Activated naive CD8-positive, alpha-beta T cell treated with anti-CD3 and anti-CD28 coated beads, Interleukin-2, amount 10 ng/mL, durations not matched to agents 7 days and 5 days (primary cell): ENCODE data around the gene PIK3CG. TPM values are rescaled to one million over a fixed set of nuclear protein-coding genes. Genes with fewer than 3 reads are reported as not detected.
"Not testable (repeated sequence)": the region's sequence is repeated elsewhere in the genome, so short reads cannot be mapped to it uniquely, and the experiment has no call there.

Experiments used
- ATAC-seq: fragments of 150-1000 bp; cut with Tn5 transposase; one replicate; pipeline ENCODE4 v1.10.0; 2021; ENCODE audit warnings: low read depth, moderate library complexity
- POLR2A ChIA-PET: fragments of 350-600 bp; sonication (Branson Sonifier 250); formaldehyde crosslinking; loops from one replicate; lab custom pipeline; 2021; ENCODE audit warnings: antibody characterized with exemption; lab: Charles Lee
- DNase-seq: peaks from one replicate; pipeline ENCODE4 v3.0.0; 2021
- H3K27ac Mint-ChIP-seq: one replicate; pipeline ENCODE4 v1.8.0; 2022; ENCODE audit warnings: mild to moderate bottlenecking, mixed read lengths
- H3K27me3 Mint-ChIP-seq: one replicate; pipeline ENCODE4 v1.8.0; 2022; ENCODE audit warnings: mild to moderate bottlenecking, moderate library complexity, mixed read lengths
- H3K36me3 Mint-ChIP-seq: one replicate; pipeline ENCODE4 v1.8.0; 2021; ENCODE audit warnings: mild to moderate bottlenecking, mixed read lengths
- H3K4me1 Mint-ChIP-seq: one replicate; pipeline ENCODE4 v1.8.0; 2021; ENCODE audit warnings: mixed read lengths
- H3K4me3 Mint-ChIP-seq: one replicate; pipeline ENCODE4 v1.8.0; 2022; ENCODE audit warnings: mild to moderate bottlenecking, moderate library complexity, mixed read lengths
- H3K9me3 Mint-ChIP-seq: one replicate; pipeline ENCODE4 v1.8.0; 2021; ENCODE audit warnings: mixed read lengths
- total RNA-seq, 2 experiments: library from RNA; stranded (reverse); gene quantifications; one replicate each; pipeline ENCODE4 v1.2.3, GENCODE V29; 2021

The PIK3CG gene
- total RNA-seq, 2 experiments from 2014 or later: 54.1 to 55.9 TPM

GRCh38 chr7:106911959-106912358 is 46.9 kb downstream of the PIK3CG start:
- DNase-seq (no peak), ATAC-seq (no peak)
- H3K27ac Mint-ChIP-seq: no peak overlapping the region
- H3K27me3 Mint-ChIP-seq: no peaks in the 10 kb centered on the region
- peaks cover 6% of the 10 kb centered on the region for H3K9me3 Mint-ChIP-seq
- peaks cover 20% of the 10 kb centered on the region for H3K36me3 Mint-ChIP-seq
- POLR2A ChIA-PET: no interaction called here
- no peak overlapping the region for H3K4me3 Mint-ChIP-seq
- peaks cover 4% of the 10 kb centered on the region for H3K4me1 Mint-ChIP-seq

- Mint-ChIP-seq H3K9me3 (peaks cover 6% of the 10 kb centered on the region), H3K36me3 (peaks cover 7% of the 10 kb centered on the region), H3K4me1 (peaks cover 4% of the 10 kb centered on the region), H3K4me3 (no peak overlapping the region), H3K27me3 (no peaks in the 10 kb centered on the region), H3K27ac (no peak overlapping the region)
- DNase-seq: no peak
- POLR2A ChIA-PET: no interaction called here
- ATAC-seq: no peak
Observed at GRCh38 chr7:106914018-106914607, 49.0 kb downstream of the PIK3CG start.

DNA sequence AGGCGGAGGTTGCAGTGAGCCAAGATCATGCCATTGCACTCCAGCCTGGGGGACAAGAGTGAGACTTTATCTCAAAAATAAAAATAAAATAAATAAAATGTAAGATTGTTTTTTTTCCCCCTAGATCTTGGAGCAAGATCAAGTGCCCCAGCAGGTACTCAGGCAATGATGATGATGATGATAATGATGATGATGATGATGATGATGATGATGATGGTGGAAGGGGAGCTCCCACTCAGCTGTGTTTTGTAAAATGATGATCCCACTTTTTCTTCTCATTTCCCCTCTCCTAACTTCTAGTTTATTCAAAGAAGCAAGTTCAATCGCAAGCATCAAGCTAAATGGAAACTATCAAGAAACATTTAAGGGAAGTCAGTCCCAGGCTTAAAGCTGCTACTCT is 50.3 kb downstream of the PIK3CG start:
- Mint-ChIP-seq H3K27me3 (no peaks in the 10 kb centered on the region), H3K4me3 (no peak overlapping the region), H3K27ac (no peak overlapping the region), H3K4me1 (peaks cover 4% of the 10 kb centered on the region), H3K9me3 (peaks cover 12% of the 10 kb centered on the region), H3K36me3 (peaks cover 7% of the 10 kb centered on the region)
- POLR2A ChIA-PET: no interaction called here
- no peak for DNase-seq
- ATAC-seq: no peak

DNA sequence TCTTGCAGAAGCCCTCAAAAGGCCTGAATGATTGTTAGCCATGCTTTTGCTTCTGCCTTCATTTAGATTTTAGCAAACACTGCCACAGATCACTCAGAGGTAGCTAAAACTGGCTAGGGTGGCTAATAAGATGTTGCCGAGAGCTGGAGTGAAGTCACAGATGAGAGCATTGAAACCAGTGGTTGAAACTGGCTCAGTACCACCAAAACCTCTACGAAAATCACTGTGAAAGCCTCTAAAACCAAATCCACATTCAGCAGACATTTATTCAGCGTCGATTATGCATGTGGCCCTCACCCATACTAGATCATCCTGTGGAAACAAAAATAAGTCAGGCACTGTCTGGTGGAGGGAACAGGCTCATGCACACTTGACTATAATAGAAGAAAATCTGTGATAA is 50.8 kb downstream of the PIK3CG start:
- Mint-ChIP-seq H3K27me3 (no peaks in the 10 kb centered on the region), H3K4me1 (peaks cover 4% of the 10 kb centered on the region), H3K9me3 (peaks cover 12% of the 10 kb centered on the region), H3K27ac (no peak overlapping the region), H3K4me3 (no peak overlapping the region), H3K36me3 (peaks cover 7% of the 10 kb centered on the region)
- ATAC-seq (no peak), DNase-seq (no peak)
- POLR2A ChIA-PET: no interaction called here

GRCh38 chr7:106916679-106917078 is 51.6 kb downstream of the PIK3CG start:
- Mint-ChIP-seq H3K9me3 (peaks cover 14% of the 10 kb centered on the region), H3K27ac (no peak overlapping the region), H3K27me3 (no peaks in the 10 kb centered on the region), H3K4me1 (peaks cover 4% of the 10 kb centered on the region), H3K4me3 (no peak overlapping the region), H3K36me3 (peaks cover 7% of the 10 kb centered on the region)
- ATAC-seq (no peak), DNase-seq (no peak)
- POLR2A ChIA-PET: no interaction called here

DNA sequence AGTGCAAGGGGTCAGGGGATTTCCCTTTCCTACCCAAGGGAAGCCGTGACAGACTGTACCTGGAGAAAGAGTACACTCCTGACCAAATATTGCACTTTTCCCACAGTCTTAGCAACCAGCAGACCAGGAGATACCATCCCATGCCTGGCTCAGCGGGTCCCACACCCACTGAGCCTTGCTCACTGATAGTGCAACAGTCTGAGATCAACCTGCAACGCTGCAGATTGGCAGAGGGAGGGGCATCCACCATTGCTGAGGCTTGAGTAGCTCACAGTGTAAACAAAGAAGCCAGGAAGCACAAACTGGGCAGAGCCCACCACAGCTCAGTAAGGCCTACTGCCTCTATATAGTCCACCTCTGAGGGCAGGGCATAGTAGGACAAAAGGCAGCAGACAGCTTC is 53.9 kb downstream of the PIK3CG start:
- ATAC-seq (no peak), DNase-seq (no peak)
- Mint-ChIP-seq H3K36me3 (peaks cover 4% of the 10 kb centered on the region), H3K27me3 (no peaks in the 10 kb centered on the region), H3K4me3 (no peak overlapping the region), H3K27ac (no peak overlapping the region), H3K4me1 (peaks cover 4% of the 10 kb centered on the region), H3K9me3 (peaks cover 16% of the 10 kb centered on the region)
- POLR2A ChIA-PET: no interaction called here

- H3K4me3 Mint-ChIP-seq, POLR2A ChIA-PET, H3K4me1 Mint-ChIP-seq, H3K27ac Mint-ChIP-seq, DNase-seq, H3K36me3 Mint-ChIP-seq, ATAC-seq, H3K27me3 Mint-ChIP-seq: not testable (repeated sequence)
- H3K9me3 Mint-ChIP-seq: peaks cover 17% of the 10 kb centered on the region
Observed at GRCh38 chr7:106924468-106924867, 59.4 kb downstream of the PIK3CG start.

- H3K27me3 Mint-ChIP-seq: peaks cover 4% of the 10 kb centered on the region
- H3K9me3 Mint-ChIP-seq: peaks cover 9% of the 10 kb centered on the region
- POLR2A ChIA-PET: no interaction called here
- ATAC-seq (no peak), DNase-seq (no peak)
- no peak overlapping the region for H3K4me3 Mint-ChIP-seq
- H3K27ac Mint-ChIP-seq: no peak overlapping the region
- no peaks in the 10 kb centered on the region for H3K4me1 Mint-ChIP-seq
- H3K36me3 Mint-ChIP-seq: no peaks in the 10 kb centered on the region
Observed at GRCh38 chr7:106926892-106927291, 61.8 kb downstream of the PIK3CG start.

- H3K4me1 Mint-ChIP-seq: no peaks in the 10 kb centered on the region
- H3K27ac Mint-ChIP-seq: no peak overlapping the region
- DNase-seq (no peak), ATAC-seq (no peak)
- peaks cover 4% of the 10 kb centered on the region for H3K27me3 Mint-ChIP-seq
- no peaks in the 10 kb centered on the region for H3K36me3 Mint-ChIP-seq
- H3K4me3 Mint-ChIP-seq: no peak overlapping the region
- H3K9me3 Mint-ChIP-seq: peaks cover 9% of the 10 kb centered on the region
- POLR2A ChIA-PET: no interaction called here
Observed at GRCh38 chr7:106927536-106927935, 62.5 kb downstream of the PIK3CG start.

- not testable (repeated sequence) for H3K4me1 Mint-ChIP-seq, H3K36me3 Mint-ChIP-seq, H3K27ac Mint-ChIP-seq, H3K9me3 Mint-ChIP-seq, DNase-seq, H3K27me3 Mint-ChIP-seq, H3K4me3 Mint-ChIP-seq, ATAC-seq
- POLR2A ChIA-PET: interaction anchor here (0.6 kb wide), 1 partner anchor 11 kb away, joined by 6 read pairs; no protein-coding TSS in a partner anchor
Observed at GRCh38 chr7:106929616-106930015, 64.5 kb downstream of the PIK3CG start.

GRCh38 chr7:106936236-106936635 is 71.2 kb downstream of the PIK3CG start:
- H3K4me3 Mint-ChIP-seq: no peak overlapping the region
- peaks cover 5% of the 10 kb centered on the region for H3K9me3 Mint-ChIP-seq
- H3K27me3 Mint-ChIP-seq: no peaks in the 10 kb centered on the region
- POLR2A ChIA-PET: no interaction called here
- no peaks in the 10 kb centered on the region for H3K4me1 Mint-ChIP-seq
- no peak overlapping the region for H3K27ac Mint-ChIP-seq
- no peak for DNase-seq
- ATAC-seq: no peak
- no peaks in the 10 kb centered on the region for H3K36me3 Mint-ChIP-seq

- H3K4me1 Mint-ChIP-seq, H3K27ac Mint-ChIP-seq, H3K9me3 Mint-ChIP-seq, ATAC-seq, H3K4me3 Mint-ChIP-seq, H3K36me3 Mint-ChIP-seq, DNase-seq, H3K27me3 Mint-ChIP-seq, POLR2A ChIA-PET: not testable (repeated sequence)
Observed at GRCh38 chr7:106938122-106938521, 73.0 kb downstream of the PIK3CG start.

DNA sequence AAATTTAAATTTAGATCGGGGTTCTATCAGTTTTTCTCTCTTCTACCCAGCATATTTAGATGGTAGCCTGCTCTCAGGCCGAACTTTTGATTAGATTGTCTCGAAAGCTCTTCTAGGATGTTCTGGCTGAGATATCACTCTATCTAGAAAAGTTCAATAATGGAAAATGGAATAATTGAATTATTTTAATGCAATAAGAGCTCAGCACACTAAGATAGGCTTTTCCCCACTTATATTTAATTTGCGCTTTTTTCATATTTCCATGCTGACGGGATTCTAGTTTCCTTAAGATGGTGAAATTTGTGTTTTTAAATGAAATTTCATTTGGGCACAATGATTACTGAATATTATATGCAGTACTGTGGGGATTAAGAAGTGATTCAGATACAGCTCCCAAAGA is 73.7 kb downstream of the PIK3CG start:
- Mint-ChIP-seq H3K27ac (no peak overlapping the region), H3K4me1 (no peaks in the 10 kb centered on the region), H3K36me3 (no peaks in the 10 kb centered on the region), H3K4me3 (no peak overlapping the region), H3K9me3 (peaks cover 5% of the 10 kb centered on the region), H3K27me3 (no peaks in the 10 kb centered on the region)
- ATAC-seq: no peak
- no peak for DNase-seq
- POLR2A ChIA-PET: no interaction called here

- DNase-seq: no peak
- POLR2A ChIA-PET: no interaction called here
- no peak for ATAC-seq
- no peak overlapping the region for H3K4me3 Mint-ChIP-seq
- H3K36me3 Mint-ChIP-seq: no peaks in the 10 kb centered on the region
- H3K27me3 Mint-ChIP-seq: no peaks in the 10 kb centered on the region
- H3K27ac Mint-ChIP-seq: no peak overlapping the region
- H3K9me3 Mint-ChIP-seq: no peaks in the 10 kb centered on the region
- no peaks in the 10 kb centered on the region for H3K4me1 Mint-ChIP-seq
Observed at GRCh38 chr7:106944035-106944665, 79.1 kb downstream of the PIK3CG start.
